Mucosa of descending colon (tissue), 3 donors: ENCODE results near the gene TBC1D1. TPM values are rescaled to one million over a fixed set of nuclear protein-coding genes. Genes with fewer than 3 reads are reported as not detected.
"Not testable (repeated sequence)": the region's sequence is repeated elsewhere in the genome, so short reads cannot be mapped to it uniquely, and the experiment has no call there.

Experiments
- ATAC-seq: fragments of 200-7000 bp; cut with Tn5 transposase; one replicate; pipeline ENCODE4 v1.9.1; 2020; ENCODE audit warnings: mild to moderate bottlenecking, moderate library complexity
- DNase-seq, 3 donors: peaks; one replicate each; pipeline ENCODE4 v3.0.0-alpha.2; 2020
- H3K36me3 ChIP-seq: fragments of 200-600 bp; one replicate; pipeline ENCODE4 v1.8.0; 2021; ENCODE audit warnings: low read depth, mild to moderate bottlenecking
- H3K4me1 ChIP-seq: fragments of 200-600 bp; one replicate; pipeline ENCODE4 v1.8.0; 2021; ENCODE audit warnings: low read depth, mild to moderate bottlenecking
- H3K4me3 ChIP-seq: fragments of 200-600 bp; one replicate; pipeline ENCODE4 v1.8.0; 2021; ENCODE audit warnings: mild to moderate bottlenecking
- H3K9me3 ChIP-seq: fragments of 200-600 bp; one replicate; pipeline ENCODE4 v1.8.0; 2021; ENCODE audit warnings: mild to moderate bottlenecking
- CTCF ChIP-seq: fragments of 200-600 bp; IDR thresholded peaks from one replicate; pipeline ENCODE4 v1.8.0; 2022; ENCODE audit warnings: antibody characterized with exemption, mild to moderate bottlenecking
- intact Hi-C, 2 donors: fragments of 100-400 bp; cut with DNase I in 1 of 2; cut with micrococcal nuclease in 1 of 2; formaldehyde crosslinking; loops; one replicate each; pipeline versions ENCODE4 v1.11.0 to v1.11.1; 2022; cut with DNase I, micrococcal nuclease
- total RNA-seq, 3 donors: library from RNA; stranded (reverse); fragmentation: NEBNext Ultra II Directional in 2 of 3; extraction: Animal tissue kit (Norgen Biotek cat#: 25700) in 2 of 3; gene quantifications; one replicate each; pipeline versions ENCODE4 v1.2.1 to v1.2.4, GENCODE V29; 2021 to 2023
- donor health status: DM: no; HTN: no; CAD: no; lungs with moderate emphysema.
- donor health status: DM: no; HTN: no; CAD: no.
- donor health status: DM: no; HTN: yes; CAD: no.

Gene TBC1D1
- total RNA-seq, 3 donors from 2014 or later, result 50.2 to 249 (median 71.6) TPM

GRCh38 chr4:37971202-37971601 lies 80.3 kb downstream of the TBC1D1 start:
- H3K4me1 ChIP-seq, result peaks cover 9% of the 10 kb centered on the region
- H3K4me3 ChIP-seq, result no peak overlapping the region
- H3K36me3 ChIP-seq, result no peaks in the 10 kb centered on the region
- no peaks in the 10 kb centered on the region for H3K9me3 ChIP-seq
- intact Hi-C loops, result no loop called here
- TF ChIP-seq CTCF, result no peak
- DNase-seq, result no peak
- ATAC-seq, result no peak

DNA sequence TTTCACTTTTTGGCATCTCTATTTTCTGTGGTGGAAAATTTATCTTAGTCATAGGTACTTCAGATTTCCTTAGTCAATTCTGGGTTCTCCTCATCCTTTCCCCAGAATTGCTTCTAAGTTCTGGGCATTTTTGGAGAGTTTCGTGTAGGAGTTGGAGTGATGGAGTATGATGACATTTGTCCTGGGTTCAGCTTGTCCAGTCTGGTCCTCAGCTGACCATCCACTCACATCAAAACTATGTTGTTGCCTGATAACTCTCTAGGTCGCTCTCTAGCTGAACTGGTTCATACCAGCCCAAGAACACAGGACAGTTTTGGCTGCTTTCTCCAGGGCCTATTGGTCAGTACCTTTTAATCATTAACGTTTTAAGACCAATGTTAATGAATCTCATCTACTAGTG lies 82.6 kb downstream of the TBC1D1 start:
- DNase-seq, result no peak
- peaks cover 14% of the 10 kb centered on the region for H3K4me1 ChIP-seq
- H3K9me3 ChIP-seq, result no peaks in the 10 kb centered on the region
- TF ChIP-seq CTCF, result no peak
- H3K36me3 ChIP-seq, result no peaks in the 10 kb centered on the region
- no peak overlapping the region for H3K4me3 ChIP-seq
- ATAC-seq, result no peak
- intact Hi-C loops, result no loop called here

DNA sequence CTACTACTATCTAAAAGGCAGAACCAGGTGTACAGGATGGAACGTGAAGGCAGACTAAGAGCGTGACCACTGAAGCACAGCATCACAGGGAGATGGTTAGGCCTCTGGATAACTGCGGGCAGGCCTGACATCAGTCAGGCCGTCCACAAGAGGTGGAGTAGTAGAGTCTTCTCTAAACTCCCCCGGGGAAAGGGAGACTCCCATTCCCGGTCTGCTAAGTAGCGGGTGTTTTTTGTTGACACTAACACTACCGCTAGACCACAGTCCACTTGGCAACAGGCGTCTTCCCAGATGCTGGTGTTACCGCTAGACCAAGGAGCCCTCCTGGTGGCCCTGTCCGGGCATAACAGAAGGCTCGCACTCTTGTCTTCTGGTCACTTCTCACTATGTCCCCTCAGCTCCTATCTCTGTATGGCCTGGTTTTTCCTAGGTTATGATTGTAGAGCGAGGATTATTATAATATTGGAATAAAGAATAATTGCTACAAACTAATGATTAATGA lies 84.5 kb downstream of the TBC1D1 start:
- DNase-seq, intact Hi-C loops, H3K36me3 ChIP-seq, H3K9me3 ChIP-seq, ATAC-seq, H3K4me3 ChIP-seq: not testable (repeated sequence)
- H3K4me1 ChIP-seq, result peaks cover 23% of the 10 kb centered on the region

- DNase-seq, result no peak
- no peak overlapping the region for H3K4me3 ChIP-seq
- H3K4me1 ChIP-seq, result peaks cover 22% of the 10 kb centered on the region
- intact Hi-C loops, result no loop called here
- TF ChIP-seq CTCF, result no peak
- ATAC-seq, result peak; percentile 67
- no peaks in the 10 kb centered on the region for H3K9me3 ChIP-seq
- no peaks in the 10 kb centered on the region for H3K36me3 ChIP-seq
Observed at GRCh38 chr4:37976507-37976906, 85.6 kb downstream of the TBC1D1 start.

DNA sequence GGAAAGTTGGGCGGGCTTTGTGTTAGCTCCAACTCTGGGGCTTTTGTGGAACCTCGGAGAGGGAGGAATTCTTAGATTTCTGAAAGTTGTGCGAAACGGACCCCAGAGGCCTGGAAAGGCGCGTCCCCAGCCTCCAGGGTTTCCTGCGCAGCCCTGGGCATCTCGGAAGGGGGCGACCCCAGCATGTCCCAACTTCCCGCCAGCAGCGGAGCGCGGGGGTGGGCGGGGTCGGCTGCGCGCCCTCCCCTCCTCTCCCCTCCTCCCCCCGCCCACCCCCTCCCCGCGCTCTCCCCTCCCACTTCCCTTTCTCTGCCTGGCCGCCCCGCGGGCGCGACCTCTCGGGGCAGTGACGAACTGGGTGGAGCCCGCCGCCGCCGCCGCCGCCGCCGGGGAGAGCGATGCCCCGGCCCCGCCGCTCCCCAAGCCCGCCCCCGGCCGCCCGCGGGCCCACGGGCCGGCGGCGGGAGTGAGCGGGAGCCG lies 86.1 kb downstream of the TBC1D1 start:
- TF ChIP-seq CTCF, result no peak
- no peaks in the 10 kb centered on the region for H3K9me3 ChIP-seq
- DNase-seq (peak; percentile 80 to 90 (median 88)), ATAC-seq (peak; percentile 85)
- H3K4me1 ChIP-seq, result peaks cover 22% of the 10 kb centered on the region
- H3K4me3 ChIP-seq, result peak overlapping the region; percentile 75
- no peaks in the 10 kb centered on the region for H3K36me3 ChIP-seq
- intact Hi-C loops, result no loop called here

- ATAC-seq, result peak; percentile 84
- TF ChIP-seq CTCF, result peak; percentile 73
- Histone ChIP-seq H3K4me3 (peak overlapping the region; percentile 75), H3K4me1 (peaks cover 22% of the 10 kb centered on the region), H3K9me3 (no peaks in the 10 kb centered on the region), H3K36me3 (no peaks in the 10 kb centered on the region)
- intact Hi-C loops, result no loop called here
- DNase-seq, result peak; percentile 73 to 89 (median 87)
Observed at GRCh38 chr4:37977471-37978247, 86.8 kb downstream of the TBC1D1 start.
